Gastroesophageal sphincter (tissue), 4 donors: Measurements from ENCODE around the gene FTCD. TPM values are rescaled to one million over a fixed set of nuclear protein-coding genes. Genes with fewer than 3 reads are reported as not detected.
"Not testable (repeated sequence)": the region's sequence is repeated elsewhere in the genome, so short reads cannot be mapped to it uniquely, and the experiment has no call there.

ENCODE experiments used
- ATAC-seq: fragments of 150-250 bp; one replicate; pipeline ENCODE4 v1.9.1; 2016; ENCODE audit warnings: mild to moderate bottlenecking, moderate library complexity
- H3K27ac ChIP-seq, 4 donors: fragments of 200-600 bp; sonication (generic) in 3 of 4; 1 replicate in 3 of 4; 2 replicates in 1 of 4; pipeline ENCODE4 v1.5.1; 2016 to 2019
- H3K27me3 ChIP-seq: fragments of 200-600 bp; sonication (generic); one replicate; pipeline ENCODE4 v1.5.1; 2019
- H3K36me3 ChIP-seq, 2 donors: fragments of 200-600 bp; sonication (generic); one replicate each; pipeline ENCODE4 v1.5.1; 2019; ENCODE audit warnings: control low read depth in 1 of 2
- H3K4me1 ChIP-seq, 3 donors: fragments of 200-600 bp; sonication (generic); 1 replicate in 2 of 3; 2 replicates in 1 of 3; pipeline ENCODE4 v1.5.1; 2016 to 2019; ENCODE audit warnings: control low read depth in 2 of 3
- H3K4me3 ChIP-seq, 2 donors: fragments of 200-600 bp; sonication (generic); one replicate each; pipeline ENCODE4 v1.5.1; 2019; ENCODE audit warnings: mild to moderate bottlenecking in 1 of 2, moderate library complexity in 1 of 2
- H3K9me3 ChIP-seq, 3 donors: fragments of 200-600 bp; sonication (generic); one replicate each; pipeline ENCODE4 v1.5.1; 2017 to 2019; ENCODE audit warnings: control low read depth in 2 of 3
- EP300 ChIP-seq: sonication (generic); formaldehyde crosslinking; IDR thresholded peaks from one replicate; pipeline ENCODE4 v1.6.1; 2017; ENCODE audit warnings: antibody characterized with exemption, mild to moderate bottlenecking
- POLR2A ChIP-seq, 2 donors: fragments of 450-650 bp; IDR thresholded peaks; one replicate each; pipeline ENCODE4 v1.6.1; 2017; ENCODE audit warnings: antibody characterized with exemption in 2 of 2, mild to moderate bottlenecking in 2 of 2, moderate library complexity in 1 of 2
- POLR2AphosphoS5 ChIP-seq: sonication (generic); formaldehyde crosslinking; IDR thresholded peaks from one replicate; pipeline ENCODE4 v1.6.1; 2017; ENCODE audit warnings: antibody characterized with exemption
- WGBS, 2 donors: methylation state at CpG; one replicate each; pipeline ENCODE4 v1.1.5; 2018; ENCODE audit warnings: low coverage in 1 of 2; 5-methylcytosine and 5-hydroxymethylcytosine counted together
- total RNA-seq, 4 donors: library from RNA; depleted of rRNA; stranded (reverse); fragments of >200 nt; gene quantifications; one replicate each; pipeline ENCODE4 v1.1.0, GENCODE V29; 2016
- TF ChIP-seq, protein P1 (sequence below), 4 experiments: fragments of 200-600 bp in 2 of 4; fragments of 450-650 bp in 2 of 4; sonication (generic) in 1 of 4; IDR thresholded peaks; one replicate each; pipeline ENCODE4 v1.5.1; 2017 to 2019; ENCODE audit warnings: antibody characterized with exemption in 4 of 4, mild to moderate bottlenecking in 2 of 4, moderate library complexity in 2 of 4

Gene FTCD
- total RNA-seq, 4 donors from 2014 or later, result 0.31 to 1.5 TPM; not detected in 2

DNA sequence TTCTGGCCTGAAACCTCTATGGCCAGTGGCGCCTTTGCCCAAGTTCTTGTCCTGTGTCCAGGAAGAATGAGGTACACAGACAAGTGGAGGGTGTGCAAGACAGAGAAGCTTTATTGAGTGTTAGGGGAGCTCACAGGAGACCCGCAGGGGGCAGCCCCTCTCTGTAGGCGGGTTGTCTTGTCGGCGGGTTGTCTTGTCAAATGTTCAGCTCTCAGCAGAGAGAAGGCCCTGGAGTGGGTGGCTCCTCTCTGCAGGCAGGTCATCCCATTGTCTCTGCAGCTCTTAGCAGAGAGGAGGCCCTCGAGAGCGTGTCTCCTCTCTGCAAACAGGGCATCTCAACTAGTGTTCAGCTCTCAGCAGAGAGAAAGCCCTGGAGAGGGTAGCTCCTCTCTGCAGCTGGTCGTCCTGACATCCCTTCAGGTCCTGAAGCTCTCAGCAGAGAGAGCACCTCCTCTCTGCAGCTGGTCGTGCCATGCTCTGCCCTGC lies 46.5 kb downstream of the FTCD start:
- Histone ChIP-seq H3K27ac (peak overlapping the region in 3 of 4 donors; percentile 76 to 82 (median 77)), H3K4me3 (no peak overlapping the region)
- WGBS, 2 donors, result 90% methylated on average over 1 of the region's 9 CpGs; no CpG with 5 or more reads in 1 of the 2 donors

DNA sequence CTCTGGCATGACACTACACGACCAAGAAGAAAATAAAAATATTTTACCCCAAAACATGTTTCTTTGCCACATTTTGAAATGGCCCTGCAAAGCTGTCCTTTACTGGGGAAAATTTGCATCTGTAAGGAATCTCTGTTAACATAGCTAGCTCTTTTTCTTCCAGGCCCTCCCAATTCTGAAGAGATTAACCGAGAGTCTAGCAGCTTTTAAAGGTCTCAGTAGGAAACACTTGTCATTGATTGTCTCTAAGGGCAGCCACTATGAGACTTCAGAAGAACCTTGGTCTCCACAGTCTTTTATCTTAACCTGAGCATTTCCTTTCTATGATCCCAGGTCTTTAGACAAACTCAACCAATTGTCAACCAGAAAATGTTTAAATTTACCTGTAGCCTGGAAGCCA lies 48.0 kb downstream of the FTCD start:
- H3K36me3 ChIP-seq, H3K27me3 ChIP-seq, H3K27ac ChIP-seq, H3K4me3 ChIP-seq, H3K9me3 ChIP-seq, ATAC-seq: not testable (repeated sequence)
- peaks cover 4 to 41% (median 24%) of the 10 kb centered on the region in 3 donors for H3K4me1 ChIP-seq
- 54 to 61% methylated on average over 2 of the region's 2 CpGs for WGBS, 2 donors

More for the DNA sequence above, 46.5 kb downstream of the FTCD start:
- H3K27me3 ChIP-seq, result no peaks in the 10 kb centered on the region
- no peak for ATAC-seq
- peaks cover 3 to 47% (median 24%) of the 10 kb centered on the region in 3 donors for H3K4me1 ChIP-seq
- peaks cover 0 to 22% of the 10 kb centered on the region in 2 donors for H3K36me3 ChIP-seq
- no peaks in the 10 kb centered on the region for H3K9me3 ChIP-seq
- TF ChIP-seq, protein P1, sequence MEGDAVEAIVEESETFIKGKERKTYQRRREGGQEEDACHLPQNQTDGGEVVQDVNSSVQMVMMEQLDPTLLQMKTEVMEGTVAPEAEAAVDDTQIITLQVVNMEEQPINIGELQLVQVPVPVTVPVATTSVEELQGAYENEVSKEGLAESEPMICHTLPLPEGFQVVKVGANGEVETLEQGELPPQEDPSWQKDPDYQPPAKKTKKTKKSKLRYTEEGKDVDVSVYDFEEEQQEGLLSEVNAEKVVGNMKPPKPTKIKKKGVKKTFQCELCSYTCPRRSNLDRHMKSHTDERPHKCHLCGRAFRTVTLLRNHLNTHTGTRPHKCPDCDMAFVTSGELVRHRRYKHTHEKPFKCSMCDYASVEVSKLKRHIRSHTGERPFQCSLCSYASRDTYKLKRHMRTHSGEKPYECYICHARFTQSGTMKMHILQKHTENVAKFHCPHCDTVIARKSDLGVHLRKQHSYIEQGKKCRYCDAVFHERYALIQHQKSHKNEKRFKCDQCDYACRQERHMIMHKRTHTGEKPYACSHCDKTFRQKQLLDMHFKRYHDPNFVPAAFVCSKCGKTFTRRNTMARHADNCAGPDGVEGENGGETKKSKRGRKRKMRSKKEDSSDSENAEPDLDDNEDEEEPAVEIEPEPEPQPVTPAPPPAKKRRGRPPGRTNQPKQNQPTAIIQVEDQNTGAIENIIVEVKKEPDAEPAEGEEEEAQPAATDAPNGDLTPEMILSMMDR (IDR thresholded peaks at IDR 0.05), result no peak
- TF ChIP-seq EP300, result no peak
- TF ChIP-seq POLR2A (IDR thresholded peaks at IDR 0.05), result no peak
- TF ChIP-seq POLR2AphosphoS5, result no peak

DNA sequence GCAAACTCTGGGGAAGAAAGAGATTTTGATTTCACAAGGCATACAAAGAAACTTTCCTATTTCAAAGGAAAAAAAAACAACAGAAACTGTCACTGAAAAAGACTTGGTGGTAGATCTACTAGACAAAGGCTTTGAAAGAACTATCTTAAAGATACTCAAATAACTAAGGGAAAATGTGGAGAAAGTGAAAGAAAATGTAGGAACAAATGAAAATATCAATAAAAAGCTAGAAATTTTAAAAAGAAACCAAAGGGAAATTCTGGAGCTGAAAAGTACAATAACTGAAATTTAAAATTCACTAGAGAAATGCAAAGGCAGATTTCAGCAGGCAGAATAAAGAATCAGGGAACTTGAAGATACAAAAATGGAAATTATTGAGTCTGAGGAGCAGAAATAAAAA lies 51.3 kb downstream of the FTCD start:
- peak overlapping the region in 1 of 4 donors; percentile 23 for H3K27ac ChIP-seq
- H3K4me3 ChIP-seq, result no peak overlapping the region
- no peaks in the 10 kb centered on the region for H3K27me3 ChIP-seq
- no peak for ATAC-seq
- H3K9me3 ChIP-seq, result peaks cover 0 to 10% (median 0%) of the 10 kb centered on the region in 3 donors
- H3K36me3 ChIP-seq, result no peaks in the 10 kb centered on the region
- TF ChIP-seq EP300 (no peak), POLR2A (IDR thresholded peaks at IDR 0.05) (no peak), POLR2AphosphoS5 (no peak)
- TF ChIP-seq, protein P1 (IDR thresholded peaks at IDR 0.05), result no peak
- H3K4me1 ChIP-seq, result peaks cover 4 to 31% (median 4%) of the 10 kb centered on the region in 3 donors

DNA sequence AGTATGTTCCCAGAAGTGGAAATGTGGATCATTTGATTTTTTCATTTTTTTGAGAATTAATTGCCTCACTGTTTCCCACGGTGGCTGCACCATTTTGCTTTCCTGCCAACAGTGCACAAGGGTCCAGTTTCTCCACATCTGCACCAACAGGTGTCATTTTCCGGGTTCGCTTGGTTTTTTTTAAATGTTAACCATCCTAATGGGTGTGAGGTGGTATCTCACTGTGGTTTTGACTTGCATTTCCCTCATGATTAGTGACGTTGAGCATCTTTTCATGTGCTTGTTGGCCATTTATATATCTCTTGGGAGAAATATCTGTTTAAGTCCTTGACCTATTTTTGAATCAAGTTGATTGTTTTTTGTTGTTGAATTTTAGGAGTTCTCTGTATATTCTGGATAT lies 54.5 kb downstream of the FTCD start:
- TF ChIP-seq POLR2A (IDR thresholded peaks at IDR 0.05) (no peak), EP300 (no peak), POLR2AphosphoS5 (no peak)
- TF ChIP-seq, protein P1 (IDR thresholded peaks at IDR 0.05), result no peak
- peaks cover 4 to 45% (median 5%) of the 10 kb centered on the region in 3 donors for H3K4me1 ChIP-seq
- H3K9me3 ChIP-seq, result peaks cover 0 to 10% (median 0%) of the 10 kb centered on the region in 3 donors
- peaks cover 5% of the 10 kb centered on the region for H3K27me3 ChIP-seq
- ATAC-seq, result no peak
- H3K36me3 ChIP-seq, result no peaks in the 10 kb centered on the region
- peak overlapping the region in 3 of 4 donors; percentile 49 to 100 (median 98) for H3K27ac ChIP-seq
- peak overlapping the region; percentile 93 to 99 for H3K4me3 ChIP-seq
- WGBS, 2 donors, result 50 to 55% methylated on average over 4 of the region's 4 CpGs

DNA sequence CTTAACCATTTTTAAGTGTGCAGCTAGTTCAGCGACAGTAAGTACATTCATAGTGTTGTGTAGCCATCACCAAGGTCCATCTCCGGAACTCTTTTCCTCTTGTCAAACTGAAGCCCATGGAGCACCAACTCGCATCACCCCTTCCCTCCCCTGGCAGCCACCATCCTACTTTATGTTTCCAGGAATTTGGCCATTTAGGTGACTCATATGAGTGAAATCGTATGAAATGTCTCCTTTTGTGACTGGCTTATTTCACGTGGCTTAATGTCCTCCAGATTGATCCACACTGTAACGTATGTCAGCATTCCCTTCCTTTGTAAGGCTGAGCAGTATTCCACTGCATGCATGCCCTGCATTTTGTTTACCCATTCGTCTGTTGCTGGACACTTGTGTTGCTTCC lies 55.0 kb downstream of the FTCD start:
- WGBS, 2 donors, result 28 to 35% methylated on average over 7 of the region's 7 CpGs
- Histone ChIP-seq H3K9me3 (peaks cover 0 to 10% (median 0%) of the 10 kb centered on the region in 3 donors), H3K27me3 (peaks cover 5% of the 10 kb centered on the region), H3K4me1 (peaks cover 4 to 50% (median 5%) of the 10 kb centered on the region in 3 donors), H3K36me3 (no peaks in the 10 kb centered on the region), H3K4me3 (peak overlapping the region; percentile 93 to 99), H3K27ac (peak overlapping the region in 3 of 4 donors; percentile 49 to 100 (median 98))
- TF ChIP-seq POLR2AphosphoS5 (peak; percentile 39), POLR2A (IDR thresholded peaks at IDR 0.05) (no peak)
- no peak for ATAC-seq

DNA sequence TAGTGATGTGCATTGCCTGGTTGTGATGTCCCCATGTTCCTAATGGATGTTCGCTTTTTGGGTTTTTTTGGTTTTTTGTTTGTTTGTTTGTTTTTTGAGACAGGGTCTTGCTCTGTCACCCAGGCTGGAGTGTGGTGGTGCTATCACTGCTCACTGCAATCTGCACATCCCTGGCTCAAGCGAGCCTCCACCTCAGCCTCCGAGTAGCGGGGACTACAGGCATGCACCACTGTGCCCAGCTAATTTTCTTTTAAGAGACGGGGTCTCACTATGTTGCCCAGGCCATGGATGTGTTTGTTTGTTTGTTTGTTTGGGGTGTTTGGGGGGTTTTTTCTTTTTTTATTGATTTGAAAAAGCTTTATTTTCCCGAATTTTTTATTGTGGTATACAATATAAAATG lies 55.4 kb downstream of the FTCD start:
- no peaks in the 10 kb centered on the region for H3K36me3 ChIP-seq
- peaks cover 5% of the 10 kb centered on the region for H3K27me3 ChIP-seq
- peak overlapping the region; percentile 93 to 99 for H3K4me3 ChIP-seq
- H3K4me1 ChIP-seq, result peaks cover 4 to 54% (median 5%) of the 10 kb centered on the region in 3 donors
- peaks cover 0 to 10% (median 0%) of the 10 kb centered on the region in 3 donors for H3K9me3 ChIP-seq
- no peak for ATAC-seq
- TF ChIP-seq, protein P1 (IDR thresholded peaks at IDR 0.05), result no peak
- TF ChIP-seq POLR2A (IDR thresholded peaks at IDR 0.05) (no peak), POLR2AphosphoS5 (no peak), EP300 (no peak)
- peak overlapping the region in 2 of 4 donors; percentile 98 to 100 for H3K27ac ChIP-seq
- WGBS, 2 donors, result 41 to 42% methylated on average over 4 to 6 of the region's 6 CpGs
